Fibroblast of lung (primary cell): ENCODE data around the gene CASP10. TPM values are rescaled to one million over a fixed set of nuclear protein-coding genes. Genes with fewer than 3 reads are reported as not detected.
A peak's percentile ranks its signal among the peaks of the same experiment; 100 is the strongest.

ENCODE experiments used
- DNase-seq, 2 donors: peaks; one replicate each; pipeline versions ENCODE4 v3.0.0 to v3.0.0-alpha.2; 2010; ENCODE audit warnings: low read depth in 2 of 2
- H2AFZ ChIP-seq: 2 replicates; pipeline ENCODE4 v1.5.1; 2012; ENCODE audit warnings: low read length, control low read depth, inconsistent platforms
- H3K27ac ChIP-seq: 2 replicates; pipeline ENCODE4 v1.5.1; 2011; ENCODE audit warnings: low read length, control low read depth; ENCODE audit not compliant: insufficient read depth
- H3K27me3 ChIP-seq: 2 replicates; pipeline ENCODE4 v1.5.1; 2011; ENCODE audit warnings: mild to moderate bottlenecking, low read length; ENCODE audit not compliant: control insufficient read depth, insufficient read depth
- H3K36me3 ChIP-seq: 2 replicates; pipeline ENCODE4 v1.5.1; 2011; ENCODE audit warnings: low read length; ENCODE audit not compliant: control insufficient read depth, insufficient read depth
- H3K4me1 ChIP-seq: 2 replicates; pipeline ENCODE4 v1.5.1; 2011; ENCODE audit warnings: low read length; ENCODE audit not compliant: control insufficient read depth, insufficient read depth; ENCODE audit errors: extremely low read depth
- H3K4me2 ChIP-seq: 2 replicates; pipeline ENCODE4 v1.5.1; 2011; ENCODE audit warnings: low read length, control low read depth; ENCODE audit not compliant: insufficient read depth; ENCODE audit errors: extremely low read depth
- H3K4me3 ChIP-seq, 4 experiments: fragments of 200-600 bp in 1 of 4; sonication (generic) in 1 of 4; replicated peaks in 1 of 4; 2 replicates each; pipeline ENCODE4 v1.5.1; 2011 to 2016; ENCODE audit warnings: low read length in 4 of 4, low read depth in 3 of 4, mild to moderate bottlenecking in 3 of 4, control low read depth in 2 of 4, inconsistent platforms in 1 of 4, mixed read lengths in 1 of 4; ENCODE audit not compliant: insufficient read depth in 1 of 4; ENCODE audit errors: control extremely low read depth in 1 of 4
- H3K79me2 ChIP-seq: 2 replicates; pipeline ENCODE4 v1.5.1; 2012; ENCODE audit warnings: mild to moderate bottlenecking, low read length, inconsistent platforms; ENCODE audit not compliant: control insufficient read depth, insufficient read depth
- H3K9ac ChIP-seq: 2 replicates; pipeline ENCODE4 v1.5.1; 2011; ENCODE audit warnings: mild to moderate bottlenecking, low read length, control low read depth; ENCODE audit not compliant: insufficient read depth
- H3K9me3 ChIP-seq: 2 replicates; pipeline ENCODE4 v1.5.1; 2012; ENCODE audit warnings: low read depth, low read length; ENCODE audit not compliant: control insufficient read depth, insufficient read depth
- H4K20me1 ChIP-seq: 2 replicates; pipeline ENCODE4 v1.5.1; 2011; ENCODE audit warnings: low read length; ENCODE audit not compliant: control insufficient read depth, insufficient read depth; ENCODE audit errors: extremely low read depth
- EZH2 ChIP-seq: IDR thresholded peaks from 2 replicates; pipeline ENCODE4 v1.5.1; 2012; ENCODE audit warnings: low read length, control low read depth, mild to moderate bottlenecking; ENCODE audit errors: missing control alignments
- polyA plus RNA-seq, 2 donors: library from polyadenylated mRNA; depleted of rRNA in 1 of 2; stranded (reverse) in 1 of 2; unstranded in 1 of 2; fragments of >200 nt; gene quantifications; 2 replicates each; pipeline ENCODE4 v1.2.1, GENCODE V29; 2011 to 2012; ENCODE audit warnings: missing spikeins in 1 of 2
- total RNA-seq: library from RNA; depleted of rRNA; stranded (reverse); fragments of >200 nt; gene quantifications from 2 replicates; pipeline ENCODE4 v1.2.1, GENCODE V29; 2014
- TF ChIP-seq, protein P1 (sequence below), 2 donors: IDR thresholded peaks in 1 of 2; conservative IDR thresholded peaks in 1 of 2; 1 replicate in 1 of 2; 2 replicates in 1 of 2; pipeline ENCODE4 v1.5.1; 2011 to 2012; ENCODE audit warnings: low read length in 2 of 2, control low read depth in 1 of 2, inconsistent platforms in 1 of 2, low read depth in 1 of 2, mild to moderate bottlenecking in 1 of 2

The CASP10 gene
- total and polyA plus RNA-seq, 2 donors (not counting 1 experiment from before 2014, with no cell fraction given), result 5.5 to 8.1 TPM

DNA sequence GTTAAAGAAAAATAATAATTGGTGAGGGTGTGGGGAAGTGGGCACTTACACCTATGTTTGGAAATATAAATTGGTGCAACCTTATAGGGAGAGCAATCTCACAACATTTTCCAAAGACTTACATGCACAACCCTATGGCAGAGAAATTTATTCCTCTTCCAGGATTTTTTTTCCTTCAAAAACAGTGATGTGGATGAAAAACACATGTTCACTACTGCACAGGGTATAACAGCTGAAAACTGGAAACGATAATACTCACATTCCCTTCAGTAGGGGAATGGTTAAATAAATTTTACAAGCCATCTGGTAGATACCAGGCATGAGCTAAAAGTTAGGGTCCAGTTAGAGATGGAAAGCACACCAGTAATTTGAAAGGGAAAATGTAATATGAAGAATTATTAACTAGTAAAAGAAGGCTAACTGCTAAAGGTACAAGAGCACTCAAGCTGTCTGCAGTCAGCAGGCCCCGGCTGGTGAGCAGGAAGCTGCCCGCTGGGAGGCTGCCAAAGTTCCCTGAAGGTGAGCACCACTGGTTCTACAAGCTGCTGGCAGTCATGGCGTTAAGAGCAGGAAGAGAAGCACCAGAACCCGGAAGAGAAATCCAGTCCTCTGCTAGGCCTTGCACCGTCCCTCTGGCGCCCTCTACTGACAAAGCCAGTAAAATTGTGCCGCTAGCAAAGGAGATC, 49.0 kb downstream of the CASP10 start:
- no peak overlapping the region for H3K27ac ChIP-seq
- H3K4me2 ChIP-seq, result peak overlapping the region; percentile 16
- no peaks in the 10 kb centered on the region for H3K36me3 ChIP-seq
- H3K4me1 ChIP-seq, result peaks cover 6% of the 10 kb centered on the region
- TF ChIP-seq, protein P1, sequence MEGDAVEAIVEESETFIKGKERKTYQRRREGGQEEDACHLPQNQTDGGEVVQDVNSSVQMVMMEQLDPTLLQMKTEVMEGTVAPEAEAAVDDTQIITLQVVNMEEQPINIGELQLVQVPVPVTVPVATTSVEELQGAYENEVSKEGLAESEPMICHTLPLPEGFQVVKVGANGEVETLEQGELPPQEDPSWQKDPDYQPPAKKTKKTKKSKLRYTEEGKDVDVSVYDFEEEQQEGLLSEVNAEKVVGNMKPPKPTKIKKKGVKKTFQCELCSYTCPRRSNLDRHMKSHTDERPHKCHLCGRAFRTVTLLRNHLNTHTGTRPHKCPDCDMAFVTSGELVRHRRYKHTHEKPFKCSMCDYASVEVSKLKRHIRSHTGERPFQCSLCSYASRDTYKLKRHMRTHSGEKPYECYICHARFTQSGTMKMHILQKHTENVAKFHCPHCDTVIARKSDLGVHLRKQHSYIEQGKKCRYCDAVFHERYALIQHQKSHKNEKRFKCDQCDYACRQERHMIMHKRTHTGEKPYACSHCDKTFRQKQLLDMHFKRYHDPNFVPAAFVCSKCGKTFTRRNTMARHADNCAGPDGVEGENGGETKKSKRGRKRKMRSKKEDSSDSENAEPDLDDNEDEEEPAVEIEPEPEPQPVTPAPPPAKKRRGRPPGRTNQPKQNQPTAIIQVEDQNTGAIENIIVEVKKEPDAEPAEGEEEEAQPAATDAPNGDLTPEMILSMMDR (conservative IDR thresholded peaks at IDR 0.05 in 1 of 2, IDR thresholded peaks at IDR 0.05 in 1 of 2; ENCODE audit: low read depth in 1 of 2, low read length in 2 of 2), result peak; percentile 94 to 96
- TF ChIP-seq EZH2, result no peak
- peak; percentile 78 to 91 for DNase-seq
- H3K4me3 ChIP-seq, result peak overlapping the region in 1 of 4 experiments; percentile 12
- no peaks in the 10 kb centered on the region for H3K27me3 ChIP-seq
- peak overlapping the region; percentile 91 for H2AFZ ChIP-seq
- no peaks in the 10 kb centered on the region for H3K79me2 ChIP-seq
- no peaks in the 10 kb centered on the region for H3K9me3 ChIP-seq
- H4K20me1 ChIP-seq, result no peaks in the 10 kb centered on the region
- H3K9ac ChIP-seq, result no peak overlapping the region

DNA sequence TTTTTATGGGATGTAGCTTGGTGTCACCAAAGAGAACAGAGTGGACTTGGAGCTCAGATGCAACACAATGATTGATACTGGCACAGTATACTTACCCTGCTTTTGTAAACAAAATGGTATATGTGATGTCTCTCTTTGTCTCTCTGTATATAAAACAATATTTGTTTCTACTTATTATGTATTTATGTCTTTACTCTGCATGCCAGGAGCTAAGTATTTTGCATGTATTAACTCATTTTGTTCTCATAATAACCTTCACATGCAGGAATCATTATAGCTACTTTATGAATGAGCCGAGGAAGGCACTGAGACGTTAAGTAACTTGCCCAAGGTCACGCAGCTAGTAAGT, 49.5 kb downstream of the CASP10 start:
- Histone ChIP-seq H3K4me3 (no peak overlapping the region), H4K20me1 (no peaks in the 10 kb centered on the region), H2AFZ (no peak overlapping the region), H3K4me2 (no peak overlapping the region), H3K27me3 (no peaks in the 10 kb centered on the region), H3K27ac (no peak overlapping the region), H3K9me3 (no peaks in the 10 kb centered on the region), H3K4me1 (peaks cover 6% of the 10 kb centered on the region), H3K79me2 (no peaks in the 10 kb centered on the region), H3K36me3 (no peaks in the 10 kb centered on the region), H3K9ac (no peak overlapping the region)
- no peak for DNase-seq
- no peak for TF ChIP-seq EZH2
- TF ChIP-seq, protein P1 (conservative IDR thresholded peaks at IDR 0.05 in 1 of 2, IDR thresholded peaks at IDR 0.05 in 1 of 2; ENCODE audit: low read depth in 1 of 2, low read length in 2 of 2), result no peak

GRCh38 chr2:201233192-201233811, 50.4 kb downstream of the CASP10 start:
- no peak overlapping the region for H3K4me3 ChIP-seq
- no peaks in the 10 kb centered on the region for H3K9me3 ChIP-seq
- peak; percentile 5 to 27 for DNase-seq
- no peak for TF ChIP-seq EZH2
- TF ChIP-seq, protein P1 (conservative IDR thresholded peaks at IDR 0.05 in 1 of 2, IDR thresholded peaks at IDR 0.05 in 1 of 2; ENCODE audit: low read depth in 1 of 2, low read length in 2 of 2), result no peak
- H3K4me2 ChIP-seq, result peak overlapping the region; percentile 39
- H3K4me1 ChIP-seq, result peaks cover 10% of the 10 kb centered on the region
- H4K20me1 ChIP-seq, result no peaks in the 10 kb centered on the region
- no peak overlapping the region for H3K27ac ChIP-seq
- H2AFZ ChIP-seq, result peak overlapping the region; percentile 51
- H3K27me3 ChIP-seq, result no peaks in the 10 kb centered on the region
- no peaks in the 10 kb centered on the region for H3K36me3 ChIP-seq
- no peak overlapping the region for H3K9ac ChIP-seq
- H3K79me2 ChIP-seq, result no peaks in the 10 kb centered on the region
